ENCODE measurements around the gene BORCS6.
A peak's percentile ranks its signal among the peaks of the same experiment; 100 is the strongest.

Gene BORCS6

DNA sequence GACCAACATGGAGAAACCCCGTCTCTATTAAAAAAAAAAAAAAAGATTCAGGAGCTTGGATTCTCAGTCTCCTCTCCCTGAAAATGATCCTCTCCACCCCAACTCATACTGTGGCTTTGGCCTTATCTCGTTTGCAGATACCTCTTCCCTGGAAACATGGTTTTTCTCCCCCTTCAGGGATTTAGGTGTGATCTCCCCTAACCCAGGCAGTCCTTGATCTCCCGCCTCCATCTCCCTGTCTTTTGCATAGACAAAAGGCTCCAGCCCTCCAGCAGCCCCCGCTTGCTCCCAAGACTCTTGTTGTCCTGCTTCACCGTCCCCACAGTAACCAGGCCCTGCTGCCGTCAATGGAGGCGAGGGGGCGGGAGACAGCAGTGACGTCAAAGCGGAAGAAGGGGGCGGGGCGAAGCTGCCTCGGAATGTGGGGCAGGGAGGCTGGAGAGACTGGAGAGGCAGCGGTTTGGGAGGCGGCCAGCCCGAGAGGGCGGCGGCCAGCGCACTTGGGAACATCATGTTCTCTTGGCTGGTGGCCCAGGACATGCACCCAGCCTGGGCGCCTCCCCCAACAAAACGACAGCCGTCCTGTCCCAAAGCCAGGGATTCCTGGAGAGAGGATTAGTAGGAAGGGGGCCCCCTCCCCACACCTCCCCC is 35.9 kb downstream of the BORCS6 start:
- DNase-seq: peak; percentile 95

DNA sequence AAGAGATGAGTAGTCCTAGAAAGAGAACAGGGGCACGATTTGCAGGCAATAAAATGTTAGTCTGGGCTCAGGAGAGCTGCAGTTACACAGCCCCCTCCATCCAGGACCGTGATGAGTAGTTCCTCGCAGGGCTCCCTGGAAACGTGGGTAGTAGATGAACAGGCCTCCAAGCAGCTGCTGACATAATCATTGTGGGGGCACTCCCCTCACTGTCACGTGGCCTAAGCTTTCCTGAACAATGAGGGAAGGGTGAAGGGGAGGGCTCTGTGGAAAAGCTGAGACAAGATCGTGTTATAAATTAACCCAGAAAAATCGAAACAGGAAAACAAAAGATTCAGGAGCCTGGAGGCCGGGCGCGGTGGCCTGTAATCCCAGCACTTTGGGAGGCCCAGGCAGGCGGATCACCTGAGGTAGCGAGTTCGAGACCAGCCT is 36.4 kb downstream of the BORCS6 start:
- DNase-seq: peak; percentile 61

GRCh38 chr17:8153031-8153451 is 36.9 kb downstream of the BORCS6 start:
- no peak for DNase-seq

DNA sequence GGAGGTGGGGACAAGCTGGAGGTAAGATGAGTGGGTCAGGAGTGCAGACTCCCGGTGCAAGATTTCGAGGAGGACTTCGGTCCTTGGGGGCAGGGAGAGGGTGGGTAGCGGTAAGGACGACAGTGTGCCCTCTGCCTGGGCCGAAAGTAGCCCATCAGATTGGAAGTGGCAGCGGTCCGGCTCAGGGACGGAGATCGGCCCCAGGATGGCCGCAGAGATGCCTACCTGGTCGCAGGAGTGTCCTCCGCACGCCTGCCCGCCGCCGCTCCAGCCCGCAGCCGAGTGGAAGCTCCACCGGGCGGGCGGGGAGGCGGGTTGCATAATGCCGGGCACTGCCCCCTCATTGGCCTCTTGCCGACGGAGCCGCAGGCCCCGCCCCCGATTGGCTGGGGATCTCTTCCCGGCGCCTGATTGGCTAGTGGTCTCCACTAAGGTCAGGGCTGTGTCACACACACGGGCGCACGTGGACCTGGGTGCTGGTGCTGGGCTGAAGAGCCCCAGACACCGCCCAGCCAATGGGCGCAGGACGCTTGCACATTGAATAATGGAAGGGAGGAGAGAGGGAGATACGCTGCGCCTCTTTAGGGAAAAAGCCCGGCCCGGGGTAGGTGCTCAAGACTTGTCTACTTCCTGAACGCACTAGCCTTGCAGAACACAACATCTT is 37.7 kb downstream of the BORCS6 start, which contains the start of gene PER1:
Gene PER1 (minus strand): TSS at position 293 of the 664 bp plus-strand sequence. CDS start 1,698 bp downstream, outside the sequence.
- DNase-seq: peak; percentile 94

DNA sequence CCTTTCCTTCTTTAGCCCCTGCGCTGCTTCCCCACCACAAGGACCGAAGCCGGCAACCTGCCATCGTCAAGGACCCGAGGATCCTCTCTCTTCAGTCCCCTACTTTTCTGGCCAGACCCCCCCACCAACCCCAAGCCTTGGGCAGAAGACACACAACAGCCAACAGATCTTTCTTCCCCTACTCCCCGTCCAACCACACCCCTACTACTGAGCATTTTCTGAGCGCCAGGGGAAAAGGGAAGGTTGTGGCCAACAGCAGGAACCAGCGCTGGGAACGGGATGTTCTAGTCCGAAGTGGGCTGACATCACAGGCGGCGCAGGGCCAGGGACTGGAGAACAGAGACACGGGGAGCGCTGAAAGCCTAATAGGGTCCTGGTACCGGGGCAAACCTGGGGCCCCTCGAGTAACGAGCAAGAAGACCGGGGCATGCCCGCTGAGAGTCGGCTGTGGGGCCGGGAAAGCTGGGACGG is 38.3 kb downstream of the BORCS6 start:
- DNase-seq: peak; percentile 50

- peak; percentile 94 for DNase-seq
These were observed 38.8 kb downstream of the BORCS6 start for GRCh38 chr17:8151120-8151640.

GRCh38 chr17:8150194-8151119 is 39.5 kb downstream of the BORCS6 start:
- no peak for DNase-seq

GRCh38 chr17:8149419-8150193 is 40.4 kb downstream of the BORCS6 start:
- no peak for DNase-seq

DNA sequence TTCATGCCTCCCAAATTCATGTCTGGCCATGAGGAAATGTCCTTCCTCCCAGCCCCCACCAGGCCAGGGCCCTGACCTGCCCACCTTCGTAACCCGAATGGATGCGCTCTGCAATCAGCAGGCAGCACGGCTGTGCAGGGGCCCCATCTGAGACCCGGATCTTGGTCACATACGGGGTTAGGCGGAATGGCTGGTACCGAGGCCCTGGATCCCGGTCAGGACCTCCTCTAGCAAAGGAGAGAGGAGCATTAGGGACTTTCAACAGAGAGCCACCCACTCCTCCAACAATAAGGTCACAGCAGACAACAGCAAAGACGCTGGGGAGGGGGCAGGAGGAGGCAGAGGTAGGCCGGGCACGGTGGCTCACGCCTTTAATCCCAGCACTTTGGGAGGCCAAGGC is 41.4 kb downstream of the BORCS6 start:
- DNase-seq: no peak

DNA sequence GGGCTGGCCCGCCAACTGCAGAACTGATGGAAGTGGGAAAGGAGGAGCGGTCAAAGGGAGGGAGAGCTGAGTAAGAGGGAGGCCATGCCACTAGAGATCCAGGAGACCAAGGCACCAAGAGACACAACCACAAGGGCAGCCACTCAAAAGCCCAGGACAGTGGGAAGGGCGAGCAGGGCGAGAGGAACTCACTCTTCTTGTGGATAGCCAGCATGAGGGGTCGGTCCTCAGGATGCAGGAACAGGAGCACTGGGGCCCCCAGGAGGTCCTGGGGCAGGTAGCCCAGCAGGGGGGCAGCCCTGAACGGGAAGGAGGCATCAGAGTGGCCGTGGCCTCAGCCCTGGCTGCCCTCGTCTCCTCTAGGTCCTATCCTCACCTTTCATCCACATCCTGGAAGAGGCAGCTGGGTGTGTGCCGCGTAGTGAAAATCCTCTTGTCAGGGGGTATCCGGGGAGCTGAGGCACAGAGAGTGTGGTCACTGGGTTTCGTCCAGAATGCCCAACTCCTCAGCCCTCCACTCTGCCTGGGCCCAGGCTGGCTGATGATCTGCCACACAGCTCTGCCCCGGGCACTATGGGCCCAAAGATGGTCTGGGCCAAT is 42.1 kb downstream of the BORCS6 start:
- DNase-seq: no peak

GRCh38 chr17:8147141-8147804 is 42.7 kb downstream of the BORCS6 start:
- no peak for DNase-seq

DNA sequence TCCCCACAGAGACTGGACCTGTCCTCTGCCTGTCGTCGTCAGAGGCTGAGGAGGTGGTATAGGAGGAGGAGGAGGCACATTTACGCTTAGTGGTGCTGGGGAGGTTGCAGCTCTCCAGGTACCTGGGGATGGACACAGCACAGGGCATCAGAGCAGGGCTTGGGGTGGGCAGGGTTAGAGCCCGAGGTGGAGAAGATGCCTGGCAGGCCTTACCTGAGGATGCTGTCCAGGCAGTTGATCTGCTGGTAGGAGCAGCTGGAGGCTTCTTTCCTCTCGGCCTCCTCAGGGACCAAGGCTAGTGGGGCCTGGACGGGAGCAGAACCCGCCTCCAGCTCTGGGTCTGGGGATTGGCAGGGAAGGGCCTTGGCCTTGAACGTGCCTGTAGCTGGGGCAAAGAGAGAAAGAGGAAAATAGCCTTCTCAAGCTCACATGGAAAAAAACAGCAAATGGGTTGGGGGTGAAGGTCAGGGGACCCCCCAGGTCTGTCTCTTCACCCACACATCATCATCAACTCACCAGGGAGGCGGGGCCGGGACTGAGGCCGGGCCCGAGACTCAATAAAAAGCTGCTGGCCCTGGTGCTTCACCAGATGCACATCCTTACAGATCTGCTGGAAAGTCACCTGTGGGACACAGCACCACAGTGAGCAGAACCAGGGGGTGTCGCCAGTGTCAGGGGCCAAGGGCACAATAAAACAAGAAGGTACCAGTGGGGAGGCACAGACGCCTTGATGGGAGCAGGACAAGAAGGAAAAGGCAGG is 43.4 kb downstream of the BORCS6 start:
- DNase-seq: no peak

- DNase-seq: no peak
These were observed 44.2 kb downstream of the BORCS6 start for GRCh38 chr17:8145811-8146210.

- no peak for DNase-seq
These were observed 45.4 kb downstream of the BORCS6 start for GRCh38 chr17:8144401-8145231.

GRCh38 chr17:8143581-8144400 is 46.2 kb downstream of the BORCS6 start:
- DNase-seq: no peak

- DNase-seq: no peak
These were observed 46.9 kb downstream of the BORCS6 start for GRCh38 chr17:8142887-8143580.

- no peak for DNase-seq
These were observed 47.7 kb downstream of the BORCS6 start for GRCh38 chr17:8142158-8142886.

All from CD4-positive, alpha-beta T cell treated with Interferon gamma for 1 hour (primary cell).